GM19099 (cell line): ENCODE data around the gene SLC25A20.

ENCODE experiments used
- POLR2A ChIP-seq: IDR thresholded peaks from 3 replicates; pipeline ENCODE4 v1.6.1; 2011; ENCODE audit warnings: low read depth; ENCODE audit not compliant: insufficient read length; ENCODE audit errors: extremely low read depth

The SLC25A20 gene, protein sequence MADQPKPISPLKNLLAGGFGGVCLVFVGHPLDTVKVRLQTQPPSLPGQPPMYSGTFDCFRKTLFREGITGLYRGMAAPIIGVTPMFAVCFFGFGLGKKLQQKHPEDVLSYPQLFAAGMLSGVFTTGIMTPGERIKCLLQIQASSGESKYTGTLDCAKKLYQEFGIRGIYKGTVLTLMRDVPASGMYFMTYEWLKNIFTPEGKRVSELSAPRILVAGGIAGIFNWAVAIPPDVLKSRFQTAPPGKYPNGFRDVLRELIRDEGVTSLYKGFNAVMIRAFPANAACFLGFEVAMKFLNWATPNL

DNA sequence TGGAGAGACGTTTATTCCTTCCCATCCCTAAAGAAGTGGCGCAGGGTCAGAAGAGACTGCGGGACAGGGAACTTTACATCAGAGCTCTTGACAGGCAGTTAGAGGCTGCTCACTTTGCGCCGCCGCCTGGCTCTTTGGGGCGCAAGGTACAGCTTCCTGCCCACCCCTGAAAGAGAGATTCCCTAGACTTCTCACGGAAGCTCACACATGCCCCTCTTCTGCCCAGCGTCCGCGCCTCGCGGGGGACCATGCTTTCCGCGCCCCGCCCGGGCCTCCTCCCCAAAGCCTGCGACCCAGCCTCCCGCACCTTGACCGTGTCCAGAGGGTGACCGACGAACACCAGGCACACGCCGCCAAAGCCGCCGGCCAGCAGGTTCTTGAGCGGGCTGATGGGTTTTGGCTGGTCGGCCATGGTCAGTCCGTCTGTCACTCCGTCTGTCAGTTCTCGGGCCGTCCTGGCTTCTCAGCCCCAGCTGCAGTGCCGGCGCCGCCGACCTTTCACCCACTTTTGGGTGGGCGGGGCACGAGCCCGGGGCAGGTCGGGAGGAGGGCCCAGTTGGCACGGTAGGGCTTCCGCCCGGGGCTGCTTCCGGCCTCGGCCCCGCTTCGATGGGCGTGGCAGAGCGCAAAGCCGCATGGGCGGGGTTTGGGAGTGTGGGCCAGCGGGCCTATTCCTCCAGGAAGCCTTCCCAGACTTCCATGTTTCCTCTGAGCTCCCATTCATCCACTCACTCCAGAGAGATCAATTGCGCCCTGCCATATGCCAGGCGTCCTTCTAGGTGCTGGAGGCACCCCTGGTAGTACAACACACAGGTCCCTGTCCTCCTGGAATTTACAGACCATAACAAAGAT is at the start of gene SLC25A20:
Gene SLC25A20 (minus strand): TSS at position 500 of the 852 bp plus-strand sequence. CDS start 88 bp downstream, at position 412.
- TF ChIP-seq POLR2A = peak; percentile 43

- TF ChIP-seq POLR2A = no peak
Observed at GRCh38 chr3:48945891-48946549, 47.3 kb upstream of the SLC25A20 start.

GRCh38 chr3:48945432-48945831 is 46.8 kb upstream of the SLC25A20 start:
- TF ChIP-seq POLR2A = no peak

- no peak for TF ChIP-seq POLR2A
Observed at GRCh38 chr3:48938689-48939088, 40.0 kb upstream of the SLC25A20 start.

- no peak for TF ChIP-seq POLR2A
Observed at GRCh38 chr3:48938156-48938555, 39.5 kb upstream of the SLC25A20 start.

GRCh38 chr3:48935530-48935929 is 36.8 kb upstream of the SLC25A20 start:
- no peak for TF ChIP-seq POLR2A

GRCh38 chr3:48934333-48934991 is 35.8 kb upstream of the SLC25A20 start:
- TF ChIP-seq POLR2A = no peak

- TF ChIP-seq POLR2A = no peak
Observed at GRCh38 chr3:48931944-48932580, 33.4 kb upstream of the SLC25A20 start.

GRCh38 chr3:48930590-48930989 is 31.9 kb upstream of the SLC25A20 start:
- TF ChIP-seq POLR2A = no peak

GRCh38 chr3:48929358-48930035 is 30.8 kb upstream of the SLC25A20 start:
- TF ChIP-seq POLR2A = no peak

- no peak for TF ChIP-seq POLR2A
Observed at GRCh38 chr3:48928679-48929078, 30.0 kb upstream of the SLC25A20 start.

DNA sequence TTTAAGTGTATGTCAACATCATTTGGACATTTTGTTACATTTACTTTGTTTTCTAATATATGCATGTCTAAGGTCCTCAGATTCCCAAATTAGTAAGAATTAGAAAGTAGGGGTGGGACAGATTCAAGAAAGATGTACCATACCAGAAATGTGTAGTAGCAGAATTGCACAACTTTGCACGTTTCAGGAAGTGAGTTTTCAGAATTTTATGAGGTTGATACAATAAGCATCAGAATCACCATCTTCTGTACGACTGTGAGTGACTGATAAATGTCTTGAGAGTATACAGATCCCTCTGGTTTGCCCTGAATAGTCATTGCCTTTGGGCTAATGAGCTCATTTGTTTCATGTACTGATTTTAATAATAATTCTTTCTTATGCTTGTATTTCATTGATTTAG is 29.2 kb upstream of the SLC25A20 start:
- TF ChIP-seq POLR2A = no peak

DNA sequence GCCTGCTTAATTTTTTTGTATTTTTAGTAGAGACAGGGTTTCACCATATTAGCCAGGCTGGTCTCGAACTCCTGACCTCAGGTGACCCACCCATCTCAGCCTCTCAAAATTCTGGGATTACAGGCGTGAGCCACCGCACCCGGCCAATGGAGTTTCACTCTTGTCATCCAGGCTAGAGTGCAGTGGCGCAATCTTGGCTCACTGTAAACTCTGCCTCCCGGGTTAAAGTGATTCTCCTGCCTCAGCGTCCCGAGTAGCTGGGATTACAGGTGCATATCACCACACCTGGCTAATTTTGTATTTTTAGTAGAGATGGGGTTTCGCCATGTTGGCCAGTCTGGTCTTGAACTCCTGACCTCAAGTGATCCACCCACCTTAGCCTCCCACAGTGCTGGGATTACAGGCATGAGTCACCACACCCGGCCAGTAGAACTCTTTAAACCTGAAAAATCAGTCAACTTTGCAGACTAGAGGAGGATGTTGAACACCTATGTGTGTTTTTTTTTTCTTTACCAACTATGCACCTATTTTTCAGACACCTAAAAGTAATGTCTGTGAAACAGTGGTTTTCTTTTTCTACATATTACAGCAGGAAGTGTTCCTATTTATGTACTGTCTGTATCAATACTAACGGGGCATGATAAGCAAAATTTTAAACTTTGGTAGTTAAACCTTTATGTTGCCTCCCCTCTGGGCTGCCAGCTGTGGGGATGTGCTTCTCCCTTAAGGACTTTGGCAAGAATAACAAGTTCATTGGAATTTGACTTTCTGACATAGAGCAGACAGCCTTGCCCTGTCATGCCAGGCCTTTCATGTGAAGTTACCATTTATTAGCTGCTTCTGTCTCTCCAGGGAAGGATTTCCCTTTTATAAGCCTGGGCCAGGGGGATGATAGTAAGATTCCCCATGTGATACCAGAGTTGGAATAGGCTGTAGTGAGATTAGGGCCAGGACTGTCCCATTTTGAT is 28.0 kb upstream of the SLC25A20 start:
- TF ChIP-seq POLR2A = no peak
